NCI-H748 treated with DMSO at 0.1 percent for 48 hours (cell line): Measurements from ENCODE around the gene CHL1.
"Not testable (repeated sequence)": the region's sequence is repeated elsewhere in the genome, so short reads cannot be mapped to it uniquely, and the experiment has no call there.

Source experiments
- DNase-seq: peaks from one replicate; lab custom pipeline; 2025; lab: John Stamatoyannopoulos, UW

The CHL1 gene

DNA sequence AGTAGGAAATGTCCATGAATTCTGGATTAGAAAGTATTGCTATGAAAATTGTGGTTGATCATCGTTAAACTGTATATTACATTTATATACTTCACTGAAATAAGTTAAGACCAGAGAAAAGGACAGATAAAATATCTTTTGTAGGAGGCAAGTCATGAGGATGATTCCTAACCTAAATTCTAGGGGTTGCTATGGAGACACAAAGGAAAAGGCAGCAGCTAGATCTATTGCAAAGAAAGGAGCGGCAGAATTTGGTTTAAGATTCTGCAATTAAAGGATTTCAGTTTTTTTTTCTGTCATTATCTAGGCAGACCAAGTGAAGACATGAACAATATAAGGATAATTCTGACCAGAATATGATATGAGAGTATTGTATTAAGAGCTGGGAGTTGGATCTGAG is 136.1 kb downstream of the CHL1 start:
- no peak for DNase-seq

DNA sequence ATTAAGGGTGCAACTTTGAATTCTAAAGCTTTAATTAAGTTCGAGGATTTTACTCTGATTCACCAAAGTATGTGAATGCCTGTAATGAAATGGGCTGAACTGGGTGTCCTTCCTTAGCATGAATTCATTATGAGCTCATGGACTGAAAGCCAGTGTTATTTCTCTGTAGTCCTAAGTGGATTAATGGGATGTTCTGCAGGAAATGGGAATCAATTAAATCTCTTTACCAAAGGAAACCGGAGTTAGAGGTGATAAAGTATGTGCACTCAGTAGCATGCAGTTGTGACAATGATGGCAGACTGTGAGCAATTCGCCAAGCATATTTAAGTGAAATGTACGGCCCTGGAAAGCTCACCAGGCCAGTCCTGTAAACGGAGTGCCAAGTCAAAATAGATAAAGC is 138.7 kb downstream of the CHL1 start:
- peak; percentile 6 for DNase-seq

GRCh38 chr3:339351-339750 is 142.8 kb downstream of the CHL1 start:
- no peak for DNase-seq

DNA sequence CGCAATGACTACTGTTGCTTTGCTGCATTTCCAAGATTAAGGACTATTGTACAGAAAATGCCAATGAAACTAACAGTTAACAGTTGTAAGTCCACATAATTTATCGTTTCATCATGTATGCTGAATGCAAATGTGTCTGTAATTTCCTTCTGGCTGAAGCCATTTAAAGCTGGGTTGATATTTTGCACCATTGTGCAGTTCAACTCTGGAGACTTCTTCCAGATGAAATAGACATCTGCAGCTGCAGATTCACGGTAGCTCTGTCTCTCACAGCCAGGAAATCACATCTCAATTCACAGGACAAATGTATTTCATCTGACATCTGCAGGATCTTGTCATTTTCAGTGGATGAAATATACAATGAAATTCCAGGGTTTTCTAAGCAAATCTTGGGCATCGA is 145.4 kb downstream of the CHL1 start:
- DNase-seq = no peak

- DNase-seq = no peak
Observed at GRCh38 chr3:346186-346585, 149.6 kb downstream of the CHL1 start.

GRCh38 chr3:347581-347980 is 151.0 kb downstream of the CHL1 start:
- DNase-seq = no peak

DNA sequence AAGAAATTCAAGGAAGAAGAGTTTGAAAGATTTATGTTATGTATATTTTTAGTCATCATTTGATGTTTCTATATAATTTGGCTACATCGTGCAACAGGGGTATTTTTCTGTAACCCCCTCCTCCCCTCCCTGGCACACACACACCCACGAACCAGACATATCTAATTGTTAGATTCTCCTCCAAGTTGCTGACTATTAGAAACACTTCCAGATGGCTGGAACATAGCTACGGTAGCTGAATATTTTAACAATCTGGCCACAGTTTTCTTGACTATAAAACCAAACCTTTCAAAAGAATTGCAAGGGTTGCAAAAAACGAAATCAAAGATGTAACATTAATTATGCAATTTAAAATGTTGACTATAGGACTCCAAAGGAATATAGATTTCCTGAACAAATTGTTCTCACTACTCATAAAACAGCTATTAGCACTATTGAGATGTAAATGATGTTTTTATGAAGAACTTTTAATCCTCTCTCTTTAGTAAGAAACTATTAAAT is 154.4 kb downstream of the CHL1 start:
- no peak for DNase-seq

DNA sequence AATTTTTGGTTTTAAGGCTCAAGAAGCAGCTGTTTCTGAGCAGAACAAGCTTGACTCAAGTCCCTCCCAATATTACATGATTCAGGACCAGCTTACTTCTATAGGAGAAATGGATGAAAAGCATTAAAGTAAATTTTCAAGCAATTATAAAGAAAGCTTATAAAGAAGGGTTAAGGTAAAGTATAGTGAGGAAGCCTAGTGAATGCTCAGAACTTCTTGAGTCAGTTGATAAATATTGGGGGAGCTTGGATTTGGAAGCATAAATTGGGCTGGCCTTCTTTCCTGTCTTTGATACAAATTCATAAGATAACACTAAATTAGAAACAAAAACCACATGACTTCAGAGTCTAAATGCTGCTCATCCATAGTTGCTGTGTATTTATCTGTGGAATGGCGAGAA is 156.0 kb downstream of the CHL1 start:
- no peak for DNase-seq

DNA sequence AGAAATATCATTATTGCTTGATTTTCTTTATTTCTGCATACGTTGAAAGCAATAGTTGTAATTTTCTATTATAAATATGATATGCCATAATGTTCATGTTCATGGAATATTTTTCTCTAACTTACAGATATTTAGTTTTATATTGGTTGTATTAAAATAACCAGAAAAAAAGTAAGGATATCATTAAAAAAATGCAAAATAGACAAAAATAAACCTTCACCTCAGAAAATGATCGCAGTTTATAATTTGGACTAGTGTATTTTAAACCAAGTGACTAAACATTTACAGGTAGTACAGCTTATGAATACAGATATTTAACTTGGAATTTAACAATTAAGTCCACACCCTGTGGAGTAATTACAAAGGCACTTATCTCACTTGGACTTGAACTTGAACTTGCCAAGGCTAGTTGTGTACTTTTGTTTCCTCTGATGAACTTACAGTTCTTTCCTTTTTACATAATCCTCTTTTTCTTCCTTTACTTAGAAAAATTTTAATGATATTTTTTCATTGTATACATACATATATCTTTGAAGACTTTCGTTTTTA is 156.7 kb downstream of the CHL1 start:
- no peak for DNase-seq

DNA sequence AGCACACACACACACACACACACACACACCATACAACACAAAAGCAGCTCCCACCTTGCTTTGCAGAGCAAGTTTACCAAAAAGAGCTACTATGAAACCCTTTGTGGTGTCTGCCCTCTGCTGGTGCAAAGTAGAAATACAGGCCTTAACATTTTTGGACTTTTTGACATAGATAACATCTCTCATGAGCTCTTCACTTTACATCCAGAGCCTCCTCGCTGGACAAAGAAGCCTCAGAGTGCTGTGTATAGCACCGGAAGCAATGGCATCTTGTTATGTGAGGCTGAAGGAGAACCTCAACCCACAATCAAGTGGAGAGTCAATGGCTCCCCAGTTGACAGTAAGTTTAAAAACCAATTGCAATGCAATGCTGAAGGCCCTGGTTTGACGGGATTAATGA is 157.9 kb downstream of the CHL1 start:
- DNase-seq = peak; percentile 23

DNA sequence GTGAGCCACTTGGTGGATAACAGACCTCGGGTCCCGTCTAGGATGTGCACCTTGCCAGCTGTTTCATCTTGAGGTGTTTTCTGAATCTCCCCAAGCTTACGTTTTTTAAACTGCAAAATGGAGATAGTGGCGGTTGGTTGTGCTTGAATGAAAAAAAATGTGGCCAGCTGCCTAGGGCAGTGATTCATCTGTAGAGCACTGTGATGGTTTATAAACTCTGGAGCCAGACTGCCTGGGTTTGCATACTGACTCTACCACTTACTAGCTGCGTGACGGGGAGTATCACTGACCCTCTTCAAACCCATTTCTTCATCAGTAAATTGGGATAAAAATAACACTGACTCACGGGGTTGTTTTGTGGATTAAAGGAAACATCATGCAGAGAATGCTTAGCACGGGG is 159.1 kb downstream of the CHL1 start:
- no peak for DNase-seq

DNA sequence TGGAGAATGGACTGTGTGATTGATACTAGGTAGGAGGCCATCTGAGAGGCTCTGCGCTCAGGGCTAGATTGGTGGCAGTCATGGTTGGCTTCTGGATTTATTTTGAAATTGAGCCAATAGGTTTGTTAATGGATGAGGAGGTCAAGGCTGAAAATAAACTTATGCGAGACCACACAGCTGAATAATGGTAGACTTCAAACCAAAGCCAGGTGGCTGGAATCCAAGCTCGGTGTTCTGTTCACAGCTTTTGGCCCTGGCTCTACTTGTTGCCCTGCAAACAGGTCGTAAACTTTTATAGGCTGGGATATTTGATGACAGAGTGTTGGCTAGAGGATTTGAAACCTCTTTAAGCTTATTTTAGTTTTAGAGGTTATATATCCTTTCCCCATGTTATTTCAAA is 160.4 kb downstream of the CHL1 start:
- DNase-seq = no peak

DNA sequence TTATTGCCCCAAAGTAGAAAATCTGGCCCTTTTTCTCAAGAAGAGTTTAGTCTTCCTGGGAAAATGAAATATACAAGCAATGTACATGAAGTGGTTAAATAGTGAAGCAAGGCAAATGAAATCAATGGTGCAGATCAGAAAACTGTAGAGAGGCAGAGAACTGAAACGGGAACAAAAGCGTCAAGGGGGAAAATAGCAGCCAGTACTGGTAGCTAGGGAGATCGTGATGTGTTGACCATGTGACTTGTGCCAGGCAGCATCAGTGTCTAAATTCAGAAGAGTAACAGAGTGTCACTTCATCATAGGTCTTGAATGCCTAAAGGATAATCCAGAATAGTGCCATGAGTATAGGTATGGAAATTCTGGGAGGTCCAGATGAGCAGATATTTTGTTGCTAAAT is 163.1 kb downstream of the CHL1 start:
- DNase-seq = no peak

GRCh38 chr3:362681-363338 is 166.2 kb downstream of the CHL1 start:
- DNase-seq = no peak

GRCh38 chr3:364287-364686 is 167.7 kb downstream of the CHL1 start:
- DNase-seq = no peak

- DNase-seq = no peak
Observed at GRCh38 chr3:365268-365667, 168.7 kb downstream of the CHL1 start.

- not testable (repeated sequence) for DNase-seq
Observed at GRCh38 chr3:366253-366652, 169.7 kb downstream of the CHL1 start.

DNA sequence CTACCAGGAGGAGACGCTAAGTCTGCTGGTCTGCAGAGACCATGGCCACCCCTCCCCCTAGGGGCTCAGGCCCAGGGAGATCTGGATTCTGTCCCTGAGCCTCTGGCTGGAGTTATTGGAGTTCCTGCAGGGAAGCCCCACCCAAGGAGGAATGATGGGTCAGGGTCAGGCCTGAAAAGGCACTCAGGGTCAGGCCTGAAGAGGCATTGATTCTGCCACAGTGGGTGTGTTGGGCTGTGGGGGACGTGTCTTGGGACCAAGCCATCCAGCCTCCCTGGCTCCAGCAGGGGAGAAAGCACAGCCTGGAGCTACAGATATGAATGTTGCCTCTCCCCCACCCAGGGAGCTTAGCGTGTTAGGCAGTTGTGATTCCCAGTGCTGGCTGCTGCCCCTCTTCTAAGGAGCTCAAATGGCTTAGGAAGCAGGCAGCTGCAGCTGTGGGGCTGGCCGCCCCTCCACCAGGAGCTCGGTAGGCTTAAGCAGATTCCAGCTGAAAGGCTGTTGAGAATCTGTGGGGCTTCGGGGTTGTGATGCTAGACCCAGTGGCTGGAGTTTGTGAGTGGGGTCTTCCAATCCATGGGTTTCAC is 176.7 kb downstream of the CHL1 start:
- no peak for DNase-seq

GRCh38 chr3:374459-374858 is 177.9 kb downstream of the CHL1 start:
- no peak for DNase-seq

DNA sequence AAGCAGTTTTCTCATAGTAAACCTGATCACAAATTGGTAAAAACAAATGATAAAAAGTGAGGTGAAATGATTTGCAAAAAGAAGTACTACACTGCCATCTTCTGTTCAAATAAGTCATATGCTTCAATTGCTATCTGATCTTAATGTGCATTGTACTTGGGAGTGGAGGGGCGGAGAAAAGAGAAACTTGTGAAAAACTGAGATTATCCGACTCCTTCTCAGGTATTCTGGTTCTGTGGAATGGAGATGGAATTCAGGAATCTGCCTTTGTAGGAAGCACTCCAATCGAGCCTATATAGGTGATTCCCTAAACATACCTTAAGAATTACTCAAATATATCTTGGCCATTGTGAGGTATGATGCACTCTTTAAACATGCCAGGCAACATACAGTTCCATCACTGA is 180.6 kb downstream of the CHL1 start:
- peak; percentile 54 for DNase-seq

GRCh38 chr3:380801-381200 is 184.2 kb downstream of the CHL1 start:
- no peak for DNase-seq

DNA sequence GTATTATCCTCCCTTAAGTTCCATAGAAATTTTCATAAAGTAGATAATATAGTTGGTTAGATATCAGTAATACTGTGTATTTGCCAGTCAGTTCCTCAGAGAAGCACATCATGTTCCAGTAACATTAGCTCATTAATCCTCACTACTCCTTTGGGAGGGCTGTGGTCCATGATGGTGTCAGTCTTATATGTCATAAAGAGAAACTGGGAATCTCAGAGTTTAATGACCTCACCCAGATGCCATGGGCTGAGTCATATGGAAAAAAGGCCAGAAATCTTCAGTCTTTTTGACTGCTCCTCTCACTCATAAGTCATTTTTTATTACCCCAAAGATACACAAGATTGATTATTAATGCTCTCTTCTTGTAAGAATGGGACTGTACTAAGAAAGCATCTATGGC is 188.6 kb downstream of the CHL1 start:
- no peak for DNase-seq

- no peak for DNase-seq
Observed at GRCh38 chr3:394775-395174, 198.2 kb downstream of the CHL1 start.

GRCh38 chr3:396293-396692 is 199.7 kb downstream of the CHL1 start:
- DNase-seq = no peak
